Neural cell (in vitro differentiated cells): ENCODE data around the gene FABP7.

Source experiments
- CTCF ChIP-seq: fragments of 450-650 bp; IDR thresholded peaks from 2 replicates; pipeline ENCODE4 v1.5.1; 2014; ENCODE audit warnings: antibody characterized with exemption, mild to moderate bottlenecking, moderate library complexity; ENCODE audit not compliant: poor library complexity, severe bottlenecking
- EP300 ChIP-seq: fragments of 450-650 bp; conservative IDR thresholded peaks from 2 replicates; pipeline ENCODE4 v1.6.1; 2014; ENCODE audit warnings: antibody characterized with exemption, mild to moderate bottlenecking, moderate library complexity; ENCODE audit not compliant: poor library complexity, severe bottlenecking
- EZH2 ChIP-seq: fragments of 200-600, 300-800 bp; shearing (Covaris generic), sonication (generic); IDR thresholded peaks from 2 replicates; pipeline ENCODE4 v1.6.1; 2014; ENCODE audit warnings: antibody characterized with exemption, low read length, borderline replicate concordance, mild to moderate bottlenecking; ENCODE audit not compliant: insufficient read depth, poor library complexity, severe bottlenecking
- POLR2AphosphoS5 ChIP-seq: IDR thresholded peaks from 2 replicates; pipeline ENCODE4 v1.6.1; 2012
- RAD21 ChIP-seq: fragments of 450-650 bp; conservative IDR thresholded peaks from 2 replicates; pipeline ENCODE4 v1.6.1; 2014; ENCODE audit warnings: antibody characterized with exemption, mild to moderate bottlenecking, moderate library complexity
- SMC3 ChIP-seq: fragments of 450-650 bp; conservative IDR thresholded peaks from 2 replicates; pipeline ENCODE4 v1.6.1; 2014; ENCODE audit warnings: antibody characterized with exemption, mild to moderate bottlenecking, moderate library complexity; ENCODE audit not compliant: poor library complexity
- TAF1 ChIP-seq: IDR thresholded peaks from 2 replicates; pipeline ENCODE4 v1.6.1; 2012; ENCODE audit warnings: low read depth

- TF ChIP-seq CTCF, result no peak
- TF ChIP-seq TAF1, result no peak
- TF ChIP-seq POLR2AphosphoS5, result no peak
- TF ChIP-seq EZH2, result no peak
- no peak for TF ChIP-seq RAD21
- no peak for TF ChIP-seq SMC3
- TF ChIP-seq EP300, result no peak
Measured at GRCh38 chr6:122758927-122759334, 20.6 kb upstream of the FABP7 start.
